ENCODE results near the gene KRTAP10-2.
A peak's percentile ranks its signal among the peaks of the same experiment; 100 is the strongest.
"Not testable (repeated sequence)": the region's sequence is repeated elsewhere in the genome, so short reads cannot be mapped to it uniquely, and the experiment has no call there.

KRTAP10-2 gene

DNA sequence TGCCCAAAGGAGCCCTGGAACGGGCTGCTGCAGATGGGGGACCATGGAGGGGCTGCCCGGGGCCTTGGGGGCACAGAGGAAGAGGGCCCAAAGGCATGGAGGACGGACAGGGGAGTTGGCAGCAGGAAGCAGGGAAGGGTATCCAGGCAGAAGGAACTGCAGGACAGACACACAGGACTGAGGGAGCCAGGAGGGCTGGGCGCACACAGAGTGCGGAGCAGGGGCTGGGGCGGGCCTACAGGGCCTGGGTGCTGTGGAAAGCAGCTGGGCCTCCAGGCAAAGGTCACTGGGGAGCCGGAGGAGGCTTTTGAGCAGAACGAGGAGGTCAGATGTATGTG lies 39.4 kb downstream of the KRTAP10-2 start:
- DNase-seq: no peak

DNA sequence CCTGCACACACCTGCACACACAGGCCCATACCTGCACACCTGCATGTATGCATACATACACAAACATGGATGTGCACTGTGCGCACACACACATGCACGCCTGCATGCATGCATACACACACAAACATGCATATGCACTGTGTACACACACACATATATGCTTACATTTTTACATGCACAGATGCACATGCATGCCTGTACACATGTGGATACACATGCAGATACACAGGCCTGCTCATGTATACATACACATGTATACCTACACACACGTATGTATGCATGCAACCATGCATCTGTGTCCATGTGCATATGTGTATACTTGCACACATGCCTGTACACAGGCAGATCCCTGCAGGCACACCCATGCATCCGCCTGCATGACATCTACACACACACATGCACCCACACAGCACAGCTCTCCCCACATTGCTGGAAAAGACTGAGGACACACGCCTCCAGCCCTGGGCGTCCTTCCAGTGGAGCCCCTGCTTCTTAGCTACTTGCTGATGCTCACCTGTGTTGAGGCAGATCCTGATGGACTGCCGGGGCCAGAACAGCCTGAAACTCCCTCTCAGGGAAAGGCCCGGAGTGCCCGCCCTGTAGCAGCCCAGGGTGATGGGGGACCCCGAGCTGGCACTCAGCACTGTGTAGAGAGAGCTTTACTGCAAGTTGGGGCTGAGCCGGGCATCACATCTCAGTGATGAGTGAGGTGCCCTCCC lies 39.9 kb downstream of the KRTAP10-2 start:
- no peak for DNase-seq

GRCh38 chr21:44510508-44511218 lies 40.6 kb downstream of the KRTAP10-2 start:
- DNase-seq: peak; percentile 94

GRCh38 chr21:44510109-44510507 lies 41.2 kb downstream of the KRTAP10-2 start:
- DNase-seq: no peak

DNA sequence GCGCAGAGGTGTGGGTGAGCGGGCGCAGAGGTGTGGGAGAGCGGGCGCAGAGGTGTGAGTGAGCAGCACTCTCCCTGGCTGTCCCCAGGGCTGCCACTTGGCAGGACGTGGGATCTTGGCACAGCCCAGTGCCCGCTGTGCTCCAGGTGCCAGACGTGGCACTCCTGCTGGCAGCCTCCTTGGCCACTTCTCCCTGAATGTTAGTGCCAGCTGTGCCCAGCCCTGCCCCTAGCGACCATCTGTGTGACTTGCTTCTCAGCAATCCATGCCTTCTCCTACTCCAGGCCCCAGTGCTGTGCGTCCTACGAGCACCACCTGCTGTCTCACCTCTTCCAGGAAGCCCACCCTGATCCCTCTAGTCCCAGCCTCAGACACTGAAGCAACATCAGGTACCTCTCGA lies 41.8 kb downstream of the KRTAP10-2 start:
- DNase-seq: no peak

DNA sequence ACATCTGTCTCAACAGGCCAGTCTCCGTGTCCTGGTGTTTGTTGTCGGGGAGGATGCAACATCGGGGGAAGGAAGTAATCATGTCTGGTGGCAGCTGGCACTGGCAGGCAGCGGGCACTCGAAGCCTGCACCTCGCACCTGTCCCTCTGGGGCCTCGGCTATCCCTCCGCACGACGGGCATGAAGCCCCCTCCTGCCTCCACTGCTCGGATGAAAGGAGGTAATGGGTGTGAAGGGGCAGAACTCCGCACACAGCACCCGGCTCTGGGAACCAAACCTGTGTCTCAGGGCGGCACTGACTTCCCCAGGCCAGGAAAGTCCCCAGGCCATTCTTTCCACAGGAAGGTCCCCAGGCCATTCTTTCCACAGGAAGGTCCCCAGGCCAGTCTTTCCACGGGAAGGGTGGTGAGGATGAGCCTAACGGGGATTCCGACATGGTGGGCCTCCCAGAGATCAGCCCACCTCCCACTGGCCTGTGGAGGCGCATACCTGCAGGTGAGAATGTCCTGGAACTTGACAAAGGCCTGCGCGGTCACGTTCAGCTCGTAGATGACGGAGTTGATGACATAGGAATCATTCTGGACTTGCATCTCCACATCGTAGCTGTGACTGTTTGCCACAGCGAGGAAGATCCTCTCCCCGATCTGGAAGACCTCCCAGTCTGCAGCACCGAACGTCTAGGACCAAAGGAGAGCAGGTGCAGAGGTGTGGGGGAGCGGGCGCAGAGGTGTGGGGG lies 42.4 kb downstream of the KRTAP10-2 start:
- DNase-seq: no peak

DNA sequence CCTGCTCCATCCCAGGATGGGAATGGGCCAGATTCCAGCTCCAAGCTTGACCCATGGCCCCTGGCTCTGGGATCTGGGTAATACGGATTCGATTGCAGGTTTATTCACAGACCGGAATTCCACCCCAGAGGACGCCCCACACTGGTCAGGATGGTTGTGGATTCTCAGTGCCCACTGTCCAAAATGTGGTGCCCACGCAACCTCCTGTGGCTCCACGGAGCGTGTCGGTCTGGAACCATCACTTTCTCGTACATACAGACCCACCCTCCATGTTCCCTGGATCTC lies 42.9 kb downstream of the KRTAP10-2 start:
- no peak for DNase-seq

DNA sequence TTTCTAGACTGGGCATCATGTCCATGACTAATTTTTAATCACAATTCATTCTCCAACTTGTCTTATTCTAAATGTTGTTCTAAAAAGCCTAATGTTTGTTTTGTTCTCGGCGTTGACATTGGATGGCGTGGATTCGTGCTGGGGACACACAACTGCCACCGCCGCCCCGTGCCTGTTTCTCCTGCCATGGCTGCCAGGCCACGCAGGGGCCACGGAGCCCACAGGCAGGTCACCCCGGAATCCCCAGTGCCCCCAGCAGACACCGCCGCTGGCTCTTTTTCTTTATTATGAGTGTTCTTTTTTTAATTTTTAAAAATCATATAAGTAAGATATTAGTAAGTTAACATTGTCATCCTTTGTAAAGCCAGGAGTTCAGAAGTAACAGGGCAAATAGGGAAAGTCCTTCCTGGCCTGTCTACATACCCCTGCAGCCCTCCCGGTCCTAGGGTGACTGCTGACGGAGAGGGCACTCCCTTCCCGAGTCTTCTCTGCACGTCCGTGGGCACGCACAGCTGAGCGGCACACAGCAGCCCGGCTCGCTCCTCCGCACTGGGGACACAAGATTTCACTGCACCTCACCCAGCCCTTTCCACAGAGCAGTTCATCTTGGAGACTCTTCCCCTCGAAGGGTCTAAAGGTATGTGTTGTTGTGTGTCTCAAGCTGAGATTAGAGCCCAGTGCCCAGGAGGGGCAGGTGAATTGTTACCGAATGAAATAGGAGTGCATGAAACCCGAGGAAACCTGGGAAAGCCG lies 43.5 kb downstream of the KRTAP10-2 start:
- DNase-seq: no peak

GRCh38 chr21:44506279-44507255 lies 44.7 kb downstream of the KRTAP10-2 start:
- no peak for DNase-seq

GRCh38 chr21:44505673-44506278 lies 45.5 kb downstream of the KRTAP10-2 start:
- no peak for DNase-seq

- peak; percentile 69 for DNase-seq
These were observed 47.4 kb downstream of the KRTAP10-2 start for GRCh38 chr21:44503901-44504399.

DNA sequence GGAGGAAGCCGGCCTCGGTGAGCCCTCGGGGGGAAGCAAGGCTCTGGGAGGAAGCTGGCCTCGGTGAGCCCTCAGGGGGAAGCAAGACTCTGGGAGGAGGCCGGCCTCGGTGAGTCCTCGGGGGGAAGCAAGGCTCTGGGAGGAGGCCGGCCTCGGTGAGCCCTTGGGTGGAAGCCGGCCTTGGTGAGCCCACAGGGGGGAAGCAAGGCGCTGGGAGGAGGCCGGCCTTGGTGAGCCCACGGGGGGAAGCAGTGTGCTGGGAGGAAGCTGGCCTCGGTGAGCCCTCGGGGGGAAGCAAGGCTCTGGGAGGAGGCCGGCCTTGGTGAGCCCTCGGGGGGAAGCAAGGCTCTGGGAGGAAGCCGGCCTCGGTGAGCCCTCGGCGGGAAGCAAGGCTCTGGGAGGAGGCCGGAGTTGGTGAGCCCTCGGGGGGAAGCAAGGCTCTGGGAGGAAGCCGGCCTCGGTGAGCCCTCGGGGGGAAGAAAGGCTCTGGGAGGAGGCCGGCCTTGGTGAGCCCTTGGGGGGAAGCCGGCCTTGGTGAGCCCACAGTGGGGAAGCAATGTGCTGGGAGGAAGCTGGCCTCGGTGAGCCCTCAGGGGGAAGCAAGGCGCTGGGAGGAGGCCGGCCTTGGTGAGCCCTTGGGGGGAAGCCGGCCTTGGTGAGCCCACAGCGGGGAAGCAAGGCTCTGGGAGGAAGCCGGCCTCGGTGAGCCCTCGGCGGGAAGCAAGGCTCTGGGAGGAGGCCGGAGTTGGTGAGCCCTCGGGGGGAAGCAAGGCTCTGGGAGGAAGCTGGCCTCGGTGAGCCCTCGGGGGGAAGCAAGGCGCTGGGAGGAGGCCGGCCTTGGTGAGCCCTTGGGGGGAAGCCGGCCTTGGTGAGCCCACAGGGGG lies 48.1 kb downstream of the KRTAP10-2 start:
- not testable (repeated sequence) for DNase-seq

GRCh38 chr21:44502171-44502958 lies 48.9 kb downstream of the KRTAP10-2 start:
- DNase-seq: no peak

All from activated CD8-positive, alpha-beta memory T cell treated with anti-CD3 and anti-CD28 coated beads for 24 hours (primary cell).